GM21529 (cell line): ENCODE data around the gene HOXA9.

Experiments
- ATAC-seq: cut with Tn5 transposase; IDR thresholded peaks from one replicate; pipeline ENCODE4 v1.9.1; 2021; ENCODE audit not compliant: unreplicated experiment

Gene HOXA9

GRCh38 chr7:27165089-27165995, at the start of gene HOXA9:
HOXA9 (minus strand) TSS chr7:27165537; CDS start chr7:27165457, 80 bp downstream.
- no peak for ATAC-seq

DNA sequence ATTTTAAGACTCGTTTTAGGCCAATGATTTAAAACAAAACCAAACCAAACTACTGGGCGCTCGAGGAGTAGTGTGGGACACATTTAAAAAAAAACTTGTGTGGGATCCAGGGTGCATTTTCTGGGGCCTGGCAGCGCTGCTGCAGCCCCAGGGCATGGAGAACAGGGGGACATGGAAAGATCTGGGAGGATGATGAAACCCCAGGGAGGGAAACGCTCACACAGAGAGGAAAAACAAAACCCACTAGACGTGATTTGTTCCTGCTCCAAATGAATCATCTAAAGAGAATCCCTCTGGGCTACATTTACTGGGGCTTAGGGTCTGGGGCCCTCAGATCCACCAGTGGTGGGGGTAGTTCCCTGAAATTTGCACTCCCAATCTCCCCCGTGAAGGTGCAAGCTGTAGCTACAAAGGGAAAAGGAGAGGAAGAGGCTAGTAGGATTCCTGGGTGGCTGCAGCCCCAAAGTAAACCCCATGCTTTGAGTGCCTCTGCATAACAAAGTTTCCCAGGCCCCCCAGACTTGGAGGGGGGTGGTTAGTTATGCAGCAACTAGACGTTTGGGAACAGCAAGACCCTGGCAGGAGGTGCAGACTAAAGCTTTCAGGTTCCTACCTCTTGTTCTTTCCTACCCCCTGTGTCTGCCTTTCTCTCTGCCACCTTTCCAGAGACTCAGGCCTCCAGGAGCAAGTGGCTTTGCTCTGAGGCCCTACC, 49.1 kb upstream of the HOXA9 start:
- no peak for ATAC-seq

DNA sequence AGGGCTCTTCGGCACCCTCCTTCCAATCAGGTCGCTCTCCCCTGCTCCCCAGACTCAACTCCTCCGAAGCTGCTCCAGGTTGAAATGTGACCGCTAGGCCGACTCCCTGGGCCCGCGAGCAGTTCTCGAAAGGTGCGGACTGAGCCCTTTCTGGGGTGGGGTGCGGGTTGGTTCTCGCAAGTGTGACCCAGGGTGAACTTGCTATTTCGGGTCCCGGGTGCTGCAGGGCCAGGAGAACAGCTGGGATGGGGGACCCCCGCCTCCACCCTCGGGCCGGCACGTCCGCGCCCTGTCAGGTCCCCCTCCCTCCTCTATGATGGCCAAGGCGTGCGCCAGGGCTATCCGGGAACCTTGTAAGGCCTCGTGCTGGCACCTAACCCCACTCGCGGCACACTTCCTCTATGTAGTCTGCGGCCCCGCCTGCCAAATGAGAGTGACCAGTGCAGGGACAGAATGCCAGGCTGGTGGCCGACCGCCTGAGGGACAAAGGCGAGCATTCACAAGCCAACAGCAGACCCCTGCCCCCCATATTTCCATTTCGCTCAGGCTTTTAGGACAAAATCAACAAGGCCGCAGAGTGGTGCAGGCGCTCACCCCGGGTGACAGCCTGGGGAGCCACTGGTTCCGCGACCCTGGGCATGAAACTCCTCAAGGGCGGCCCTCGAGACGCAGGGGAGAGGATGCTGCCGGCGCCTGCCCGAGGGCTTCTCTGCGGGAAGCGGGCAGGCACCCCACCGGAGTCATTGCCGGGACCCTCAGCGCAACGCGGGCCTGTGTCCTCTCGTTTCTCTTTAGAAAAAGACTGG, 48.3 kb upstream of the HOXA9 start:
- no peak for ATAC-seq

- no peak for ATAC-seq
Observed at GRCh38 chr7:27212497-27213432, 47.4 kb upstream of the HOXA9 start.

DNA sequence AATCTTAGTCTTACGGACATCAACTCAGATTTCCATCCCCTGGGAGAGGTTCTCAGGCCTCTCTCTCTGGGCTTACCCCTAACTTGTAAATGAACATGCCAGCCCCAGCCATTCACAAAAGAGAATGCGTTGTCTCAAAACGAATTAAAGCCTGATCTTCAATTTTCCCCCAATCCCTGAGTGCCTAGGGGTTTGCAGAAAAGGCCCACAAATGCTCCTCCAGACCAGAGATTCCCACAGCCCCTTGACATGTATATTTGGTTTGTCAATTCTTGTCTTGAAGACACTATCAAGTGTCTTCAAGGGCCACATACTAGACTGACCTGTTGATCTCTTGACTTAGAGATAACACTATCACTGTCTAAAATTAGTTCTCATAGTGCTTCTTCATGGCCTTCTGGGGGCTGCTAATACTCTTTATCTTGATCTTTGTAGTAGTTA, 46.4 kb upstream of the HOXA9 start:
- no peak for ATAC-seq

DNA sequence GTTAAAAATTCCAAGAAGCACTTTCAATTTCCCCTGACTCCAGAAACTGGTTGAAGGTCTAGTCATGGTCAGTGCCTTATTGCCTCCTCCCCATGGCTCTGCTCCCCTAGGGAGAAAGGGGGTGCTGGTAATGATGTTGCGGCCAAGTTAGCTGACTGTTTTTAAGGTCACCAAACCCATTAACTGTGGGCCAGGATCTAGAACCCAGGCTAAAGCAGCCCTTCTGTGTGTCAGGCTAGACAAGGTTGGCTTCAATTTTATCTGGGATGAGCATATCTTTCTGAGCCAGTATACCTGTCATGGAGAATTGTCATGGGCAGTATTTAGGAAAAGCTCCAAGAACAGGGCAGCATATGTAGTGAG, 45.7 kb upstream of the HOXA9 start:
- ATAC-seq, result no peak

DNA sequence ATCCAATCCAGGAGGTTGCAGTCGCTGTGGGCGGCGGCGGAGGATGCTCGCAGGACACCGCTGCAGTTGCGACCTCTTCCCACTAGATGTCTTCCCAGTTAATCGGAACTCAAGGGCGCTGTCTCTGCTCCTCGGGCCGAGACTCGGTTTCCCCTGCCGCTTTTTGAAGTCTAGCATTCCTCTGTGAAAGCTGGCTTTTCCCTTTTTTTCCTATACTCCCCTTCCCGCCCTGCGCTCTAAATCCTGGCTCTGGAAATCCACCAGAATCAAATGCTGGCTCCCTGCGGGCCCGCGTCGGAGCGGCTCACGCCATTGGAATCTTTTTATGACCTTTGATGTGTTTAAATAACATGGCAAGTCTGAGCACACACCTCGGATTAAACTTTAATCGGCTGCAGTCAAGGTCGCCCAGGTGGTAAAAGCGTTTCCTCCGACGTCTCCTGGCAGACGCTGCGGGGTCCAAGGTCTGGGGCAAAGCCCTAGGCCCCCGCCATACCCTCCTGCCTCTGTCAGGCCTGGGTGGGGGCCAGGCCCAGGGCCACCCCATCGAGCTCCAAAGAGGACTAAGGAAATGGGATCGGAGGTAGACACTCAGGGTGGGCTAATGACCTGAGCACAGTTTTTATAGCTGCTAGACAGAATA, 45.2 kb upstream of the HOXA9 start:
- no peak for ATAC-seq

- no peak for ATAC-seq
Observed at GRCh38 chr7:27209933-27210440, 44.6 kb upstream of the HOXA9 start.

DNA sequence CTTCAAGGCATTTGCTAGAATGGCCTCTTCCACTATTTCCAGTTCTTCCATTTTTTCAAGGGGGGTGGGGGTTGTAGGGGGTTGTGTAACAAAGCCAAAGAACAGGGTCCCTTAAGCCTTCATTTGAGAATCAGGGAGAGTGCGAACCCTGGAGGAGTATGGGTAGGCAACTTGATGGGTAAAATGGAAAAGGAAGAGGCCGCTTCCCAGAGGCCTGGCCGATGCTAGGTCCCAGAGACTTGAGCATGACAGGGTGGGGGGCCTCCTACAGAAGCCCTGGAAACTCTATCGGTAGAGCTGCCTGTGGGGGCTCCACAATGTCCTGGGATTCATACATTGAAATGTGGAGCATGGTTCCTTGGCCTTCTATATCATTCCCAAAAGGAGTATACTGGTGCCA, 43.7 kb upstream of the HOXA9 start:
- ATAC-seq, result no peak

DNA sequence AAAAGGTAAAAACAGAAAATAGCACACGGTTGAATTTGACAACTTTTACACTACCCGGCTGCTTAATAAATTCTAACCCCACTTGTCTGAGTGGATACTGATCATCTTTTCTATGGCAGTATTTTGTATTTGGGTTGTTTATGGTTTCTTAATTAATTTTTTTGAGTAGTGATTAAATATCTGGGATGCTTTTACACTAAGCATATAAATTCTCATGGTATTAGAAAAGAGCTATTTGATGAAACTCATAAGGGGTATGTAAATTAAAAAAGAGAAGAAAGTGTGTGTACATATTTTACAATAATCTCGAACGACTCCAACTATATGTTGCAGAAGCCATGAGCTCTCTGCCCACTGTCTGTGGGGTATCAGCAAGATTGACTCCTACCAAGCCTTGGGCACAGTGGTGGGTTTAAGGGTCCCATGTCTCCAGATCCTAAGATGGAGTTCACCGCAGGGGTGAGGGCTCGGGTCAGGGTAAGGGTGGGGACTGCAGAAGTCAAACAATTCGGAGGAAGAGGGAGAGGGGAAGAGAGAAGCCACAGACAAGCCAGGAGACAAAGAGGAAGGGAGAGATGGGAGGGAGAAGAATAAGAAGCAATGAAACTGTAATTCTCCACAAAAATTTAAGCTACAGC, 42.1 kb upstream of the HOXA9 start:
- no peak for ATAC-seq

GRCh38 chr7:27205325-27206280, 40.3 kb upstream of the HOXA9 start:
- ATAC-seq, result no peak

DNA sequence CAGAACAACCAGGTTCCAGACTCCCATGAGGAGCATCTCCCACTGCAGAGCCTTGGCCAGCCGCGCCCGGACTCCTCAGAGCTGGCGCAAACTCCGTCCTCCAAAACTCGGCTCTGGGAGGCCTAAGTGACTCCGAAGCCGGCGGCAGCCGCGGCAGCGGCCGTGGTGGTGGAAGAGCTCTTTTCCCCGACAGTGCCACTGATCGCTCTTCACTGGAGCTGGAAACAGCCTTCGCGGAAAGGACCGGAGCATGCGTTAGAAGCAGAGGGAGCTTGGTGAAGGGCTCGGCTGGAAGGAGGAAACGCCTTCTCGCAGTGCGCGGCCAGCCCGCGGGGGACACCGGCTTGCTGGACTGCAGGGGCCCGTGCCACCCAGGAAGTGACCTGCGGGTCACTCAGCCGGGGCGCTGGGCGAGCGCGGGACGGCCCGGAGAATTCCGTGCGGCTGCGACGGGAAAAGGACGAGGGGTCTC, 39.5 kb upstream of the HOXA9 start:
- no peak for ATAC-seq

DNA sequence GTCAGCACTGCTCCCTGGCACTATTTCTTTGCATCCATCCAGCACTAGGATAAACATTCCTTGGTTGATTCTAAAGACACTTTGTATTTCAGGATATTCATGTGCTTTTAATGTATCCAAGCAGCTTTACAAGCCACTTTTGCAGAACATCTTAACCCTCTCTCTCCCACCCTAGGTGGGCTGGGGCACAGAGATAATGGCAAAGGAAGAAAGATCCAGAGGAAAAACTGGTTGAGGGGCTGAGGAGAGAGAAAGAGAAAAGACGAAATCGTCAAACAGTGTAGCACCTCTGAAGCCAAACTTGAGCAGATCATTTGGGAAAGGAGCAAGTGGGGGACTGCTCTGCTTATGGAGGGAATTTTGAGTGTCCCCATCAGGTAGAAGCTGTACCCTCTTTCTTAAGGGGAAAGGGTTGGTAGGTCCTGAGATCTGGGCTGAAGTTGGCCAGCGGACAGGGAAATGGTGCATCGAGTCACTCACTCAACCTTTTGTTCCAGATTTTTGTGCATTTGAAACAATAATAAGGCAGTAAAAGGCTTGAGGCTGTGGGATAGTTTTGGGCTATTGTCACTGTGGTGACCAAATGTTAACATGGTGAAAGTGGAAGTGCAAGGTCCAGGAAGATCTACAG, 38.7 kb upstream of the HOXA9 start:
- no peak for ATAC-seq

GRCh38 chr7:27203365-27203953, 38.1 kb upstream of the HOXA9 start:
- ATAC-seq, result no peak

DNA sequence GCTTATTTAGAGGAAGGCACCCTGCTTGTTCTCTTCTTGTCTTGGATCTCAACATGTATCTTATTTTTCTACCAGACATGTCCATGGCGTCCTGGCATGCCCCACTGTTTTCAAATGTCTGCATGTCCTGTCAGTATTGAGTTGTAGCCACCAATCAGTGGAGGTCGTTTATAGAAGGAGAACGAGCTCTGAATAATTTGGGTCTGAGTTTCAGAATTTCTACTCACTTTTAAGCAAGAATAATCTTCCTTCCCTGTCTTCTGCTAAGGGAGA, 37.5 kb upstream of the HOXA9 start:
- no peak for ATAC-seq

DNA sequence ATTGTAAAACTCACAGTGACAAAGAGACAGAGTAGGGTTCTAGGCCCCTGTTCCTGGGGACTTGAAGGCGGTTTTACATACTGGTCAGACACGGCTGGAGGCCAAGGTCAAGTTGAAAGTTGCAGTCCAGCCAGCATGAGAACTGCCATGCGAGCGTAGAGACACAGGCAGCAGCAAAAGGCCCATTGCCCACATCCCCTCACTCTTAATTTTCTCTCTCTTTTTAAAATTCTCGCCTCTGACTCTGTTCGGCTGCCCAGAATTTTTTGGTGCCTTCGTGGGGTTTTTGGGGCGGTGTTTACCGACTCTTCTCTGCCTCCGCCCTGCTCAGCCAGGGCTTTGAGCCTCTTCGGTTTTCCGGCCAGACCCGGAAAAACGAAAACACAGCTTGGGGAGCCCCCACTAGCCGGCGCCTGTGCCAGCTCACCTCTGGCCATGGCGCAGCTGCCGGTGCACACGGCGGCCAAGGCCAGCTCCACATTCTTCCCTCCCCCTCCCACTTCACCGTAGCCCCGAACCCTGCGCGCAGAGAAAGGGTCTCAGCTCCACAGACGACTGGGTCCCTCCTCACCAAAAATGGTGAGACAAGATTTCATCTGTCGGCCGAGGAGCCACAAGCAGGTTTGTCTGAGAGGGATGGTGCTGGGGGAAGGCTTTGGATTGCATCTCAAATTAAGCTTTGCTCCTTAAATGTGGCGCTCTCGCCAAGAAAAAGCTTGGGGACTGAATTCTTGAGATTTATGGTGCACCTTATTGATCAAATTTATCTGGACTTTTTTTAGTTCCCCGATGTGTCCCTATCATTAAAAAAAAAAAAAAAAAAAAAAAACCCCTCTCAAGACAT, 36.9 kb upstream of the HOXA9 start:
- no peak for ATAC-seq
